ENCODE measurements around the gene DDN. TPM values are rescaled to one million over a fixed set of nuclear protein-coding genes. Genes with fewer than 3 reads are reported as not detected.

The DDN gene
- total RNA-seq, result under 0.01 and 0.32 TPM in 2 replicates

- peak within 1 kb of the TSS; percentile 49 for H3K4me3 ChIP-seq (ENCODE audit: low read depth, low read length)
- no peak for DNase-seq (ENCODE audit: low read depth)
- no peak for TF ChIP-seq CTCF (IDR thresholded peaks at IDR 0.05; ENCODE audit: insufficient read depth, low read depth, low read length)
These were observed at the start of gene DDN for GRCh38 chr12:48999371-49000131. TSS of gene DDN (minus strand) at chr12:48999375. CDS start at chr12:48999287, 88 bp downstream.

GRCh38 chr12:49048953-49049352, 49.8 kb upstream of the DDN start:
- no peak overlapping the region for H3K4me3 ChIP-seq (ENCODE audit: low read depth, low read length)
- no peak for DNase-seq (ENCODE audit: low read depth)
- no peak for TF ChIP-seq CTCF (IDR thresholded peaks at IDR 0.05; ENCODE audit: insufficient read depth, low read depth, low read length)

- TF ChIP-seq CTCF (IDR thresholded peaks at IDR 0.05; ENCODE audit: insufficient read depth, low read depth, low read length), result no peak
- DNase-seq (ENCODE audit: low read depth), result no peak
- H3K4me3 ChIP-seq (ENCODE audit: low read depth, low read length), result no peak overlapping the region
These were observed 47.1 kb upstream of the DDN start for GRCh38 chr12:49046129-49046895.

GRCh38 chr12:49044660-49045059, 45.5 kb upstream of the DDN start:
- no peak for TF ChIP-seq CTCF (IDR thresholded peaks at IDR 0.05; ENCODE audit: insufficient read depth, low read depth, low read length)
- DNase-seq (ENCODE audit: low read depth), result no peak
- H3K4me3 ChIP-seq (ENCODE audit: low read depth, low read length), result no peak overlapping the region

- peak; percentile 51 for DNase-seq (ENCODE audit: low read depth)
- no peak overlapping the region for H3K4me3 ChIP-seq (ENCODE audit: low read depth, low read length)
- TF ChIP-seq CTCF (IDR thresholded peaks at IDR 0.05; ENCODE audit: insufficient read depth, low read depth, low read length), result peak; percentile 79
These were observed 44.7 kb upstream of the DDN start for GRCh38 chr12:49043856-49044258.

GRCh38 chr12:49043241-49043640, 44.1 kb upstream of the DDN start:
- DNase-seq (ENCODE audit: low read depth), result no peak
- no peak overlapping the region for H3K4me3 ChIP-seq (ENCODE audit: low read depth, low read length)
- TF ChIP-seq CTCF (IDR thresholded peaks at IDR 0.05; ENCODE audit: insufficient read depth, low read depth, low read length), result no peak

Measured in fibroblast of villous mesenchyme (primary cell).